Transverse colon (tissue), 4 donors: ENCODE data around the gene SSX2IP. TPM values are rescaled to one million over a fixed set of nuclear protein-coding genes. Genes with fewer than 3 reads are reported as not detected.

Experiments used
- DNase-seq: peaks from one replicate; pipeline ENCODE4 v3.0.0-alpha.2; 2019
- H3K27ac ChIP-seq, 4 donors: fragments of 200-600 bp; sonication (generic); 2 replicates each; pipeline ENCODE4 v1.5.1; 2016 to 2018; ENCODE audit warnings: inconsistent platforms in 4 of 4
- H3K27me3 ChIP-seq: fragments of 200-600 bp; sonication (generic); 2 replicates; pipeline ENCODE4 v1.5.1; 2017; ENCODE audit warnings: inconsistent platforms
- H3K36me3 ChIP-seq, 4 donors: fragments of 200-600 bp; sonication (generic); 2 replicates each; pipeline ENCODE4 v1.5.1; 2017 to 2019; ENCODE audit warnings: inconsistent platforms in 4 of 4
- H3K4me1 ChIP-seq, 4 donors: fragments of 200-600 bp; sonication (generic); 2 replicates each; pipeline ENCODE4 v1.5.1; 2017 to 2020; ENCODE audit warnings: inconsistent platforms in 4 of 4
- H3K4me3 ChIP-seq, 4 donors: fragments of 200-600 bp; sonication (generic); 1 replicate in 1 of 4; 2 replicates in 3 of 4; pipeline versions ENCODE4 v1.5.1 to v1.6.1; 2017 to 2019; ENCODE audit warnings: inconsistent platforms in 4 of 4
- H3K9me3 ChIP-seq, 2 donors: fragments of 200-600 bp; sonication (generic); 2 replicates each; pipeline ENCODE4 v1.5.1; 2017 to 2019; ENCODE audit warnings: inconsistent platforms in 2 of 2
- EP300 ChIP-seq: sonication (generic); formaldehyde crosslinking; IDR thresholded peaks from one replicate; pipeline ENCODE4 v1.6.1; 2017; ENCODE audit warnings: antibody characterized with exemption, low read depth
- POLR2A ChIP-seq: fragments of 450-650 bp; IDR thresholded peaks from one replicate; pipeline ENCODE4 v1.6.1; 2016; ENCODE audit warnings: antibody characterized with exemption, mild to moderate bottlenecking, moderate library complexity
- POLR2AphosphoS5 ChIP-seq, 3 donors: sonication (generic); formaldehyde crosslinking; IDR thresholded peaks; one replicate each; pipeline ENCODE4 v1.6.1; 2016; ENCODE audit warnings: antibody characterized with exemption in 3 of 3
- WGBS, 2 donors: methylation state at CpG; one replicate each; pipeline ENCODE4 v1.1.5; 2018; ENCODE audit warnings: low coverage in 1 of 2; 5-methylcytosine and 5-hydroxymethylcytosine counted together
- in situ Hi-C, 4 donors: fragments of 200-750 bp; cut with MboI; loops; one replicate each; pipeline versions ENCODE4 v1.15.0 to v1.15.1; 2017; ENCODE audit warnings: low sequenced_read_pairs in 3 of 4, low pct_ligation_motif_present in 1 of 4, low pct_unique_long_range_greater_than_20kb in 1 of 4
- intact Hi-C: fragments of 100-400 bp; cut with DNase I; formaldehyde crosslinking; loops from one replicate; pipeline ENCODE4 v1.15.1; 2023; ENCODE audit warnings: low total_unique reads
- total RNA-seq, 4 donors: library from RNA; depleted of rRNA; stranded (reverse); fragments of >200 nt; gene quantifications; one replicate each; pipeline ENCODE4 v1.1.0, GENCODE V29; 2016
- TF ChIP-seq, protein P1 (sequence below), 5 experiments: fragments of 200-600 bp in 3 of 5; fragments of 450-650 bp in 2 of 5; sonication (generic) in 3 of 5; IDR thresholded peaks; 1 replicate in 2 of 5; 2 replicates in 3 of 5; pipeline ENCODE4 v1.5.1; 2016 to 2017; ENCODE audit warnings: antibody characterized with exemption in 5 of 5, inconsistent platforms in 3 of 5, mild to moderate bottlenecking in 2 of 5, moderate library complexity in 1 of 5

Gene SSX2IP
- total RNA-seq, 4 donors from 2014 or later: 7.1 to 15.2 (median 11.4) TPM

DNA sequence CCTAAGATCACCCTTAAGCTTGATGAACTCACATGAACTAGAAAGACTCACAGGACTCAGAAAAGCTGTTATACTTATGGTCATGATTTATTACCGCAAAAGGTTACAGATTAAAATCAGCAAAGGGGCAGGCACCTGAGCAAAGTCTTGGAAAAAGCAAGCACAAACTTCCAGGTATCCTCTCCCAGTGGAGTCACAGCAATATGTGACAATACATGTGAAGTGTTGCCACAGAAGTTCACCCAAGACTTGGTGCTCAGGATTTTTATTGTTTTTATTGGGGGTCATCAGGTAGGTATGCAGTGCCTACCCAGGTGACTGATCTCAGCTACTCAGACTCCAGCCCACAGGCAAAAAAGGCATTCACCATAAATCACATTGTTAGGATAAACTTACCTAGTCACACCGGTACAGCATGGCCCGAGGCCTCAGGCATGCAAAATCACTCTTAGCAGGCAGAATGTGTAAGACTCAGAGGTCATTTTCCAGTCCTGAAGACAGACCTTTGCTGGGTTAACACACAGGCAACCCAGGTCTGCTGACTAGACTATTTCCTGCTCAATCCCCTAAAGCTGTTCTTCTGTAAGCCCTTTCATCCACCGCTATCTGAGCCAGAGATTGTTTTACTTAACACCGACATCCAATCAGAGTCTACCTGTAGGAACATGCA lies 55.6 kb downstream of the SSX2IP start:
- Histone ChIP-seq H3K27ac (peak overlapping the region in 3 of 4 donors; percentile 1 to 27 (median 2)), H3K4me3 (no peak overlapping the region), H3K36me3 (no peaks in the 10 kb centered on the region), H3K4me1 (peaks cover 3 to 22% (median 9%) of the 10 kb centered on the region in 4 donors), H3K27me3 (no peaks in the 10 kb centered on the region), H3K9me3 (no peaks in the 10 kb centered on the region)
- intact Hi-C loops: no loop called here
- in situ Hi-C loops: loop anchor here in 1 of 4 donors (25.0 kb wide), 1 partner anchor 303 kb away; no protein-coding TSS in a partner anchor
- no peak for DNase-seq
- 42 to 64% methylated on average over 2 to 5 of the region's 5 CpGs for WGBS, 2 donors
- TF ChIP-seq EP300 (no peak), POLR2A (no peak), POLR2AphosphoS5 (IDR thresholded peaks at IDR 0.05) (no peak)
- TF ChIP-seq, protein P1, sequence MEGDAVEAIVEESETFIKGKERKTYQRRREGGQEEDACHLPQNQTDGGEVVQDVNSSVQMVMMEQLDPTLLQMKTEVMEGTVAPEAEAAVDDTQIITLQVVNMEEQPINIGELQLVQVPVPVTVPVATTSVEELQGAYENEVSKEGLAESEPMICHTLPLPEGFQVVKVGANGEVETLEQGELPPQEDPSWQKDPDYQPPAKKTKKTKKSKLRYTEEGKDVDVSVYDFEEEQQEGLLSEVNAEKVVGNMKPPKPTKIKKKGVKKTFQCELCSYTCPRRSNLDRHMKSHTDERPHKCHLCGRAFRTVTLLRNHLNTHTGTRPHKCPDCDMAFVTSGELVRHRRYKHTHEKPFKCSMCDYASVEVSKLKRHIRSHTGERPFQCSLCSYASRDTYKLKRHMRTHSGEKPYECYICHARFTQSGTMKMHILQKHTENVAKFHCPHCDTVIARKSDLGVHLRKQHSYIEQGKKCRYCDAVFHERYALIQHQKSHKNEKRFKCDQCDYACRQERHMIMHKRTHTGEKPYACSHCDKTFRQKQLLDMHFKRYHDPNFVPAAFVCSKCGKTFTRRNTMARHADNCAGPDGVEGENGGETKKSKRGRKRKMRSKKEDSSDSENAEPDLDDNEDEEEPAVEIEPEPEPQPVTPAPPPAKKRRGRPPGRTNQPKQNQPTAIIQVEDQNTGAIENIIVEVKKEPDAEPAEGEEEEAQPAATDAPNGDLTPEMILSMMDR (IDR thresholded peaks at IDR 0.05): no peak

DNA sequence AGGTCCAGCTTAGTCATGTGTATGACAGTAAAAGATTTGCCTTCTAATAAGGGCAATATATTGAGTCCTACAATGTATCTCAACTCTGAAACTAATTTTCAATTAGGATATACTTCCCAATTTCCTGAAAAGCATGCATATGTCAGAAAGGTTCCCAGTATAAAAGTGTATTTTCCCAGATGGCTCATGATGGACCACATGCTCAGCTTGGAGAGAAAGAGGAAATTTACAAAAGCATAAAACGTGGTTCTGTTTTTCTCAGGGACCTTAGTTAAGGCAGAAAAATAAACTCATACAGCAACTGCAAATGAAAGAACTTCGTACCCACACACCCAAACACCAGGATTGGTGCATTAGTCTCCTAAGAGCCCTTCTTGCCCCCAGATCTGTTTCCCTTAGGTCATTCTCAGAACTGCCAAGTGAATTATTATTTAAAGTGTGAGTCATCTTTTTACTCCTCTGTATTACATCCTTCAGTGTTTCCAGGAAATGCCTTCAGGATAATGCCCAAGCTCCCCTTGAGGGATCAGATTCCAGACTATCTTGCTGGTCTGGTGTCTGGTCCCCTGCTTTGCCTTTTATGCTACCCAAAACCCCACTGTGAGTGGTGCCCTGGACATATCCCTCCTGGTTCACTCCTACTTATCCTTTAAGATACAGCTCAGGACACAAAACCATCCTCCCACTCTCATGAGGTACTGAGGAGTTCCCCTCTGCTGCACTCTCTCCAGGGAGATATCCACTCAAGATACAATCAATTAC lies 57.4 kb downstream of the SSX2IP start:
- H3K27ac ChIP-seq: peak overlapping the region in 3 of 4 donors; percentile 51 to 60 (median 60)
- H3K4me1 ChIP-seq: peaks cover 3 to 22% (median 9%) of the 10 kb centered on the region in 4 donors
- H3K9me3 ChIP-seq: no peaks in the 10 kb centered on the region
- peak; percentile 10 for DNase-seq
- no peak overlapping the region for H3K4me3 ChIP-seq
- intact Hi-C loops (no loop called here), in situ Hi-C loops (loop anchor here in 1 of 4 donors (25.0 kb wide), 1 partner anchor 304 kb away; no protein-coding TSS in a partner anchor)
- TF ChIP-seq, protein P1 (IDR thresholded peaks at IDR 0.05): peak in 1 of 5 experiments; percentile 20
- TF ChIP-seq POLR2AphosphoS5 (IDR thresholded peaks at IDR 0.05): no peak
- H3K27me3 ChIP-seq: no peaks in the 10 kb centered on the region
- 10 to 27% methylated on average over 2 of the region's 2 CpGs for WGBS, 2 donors
- no peaks in the 10 kb centered on the region for H3K36me3 ChIP-seq

DNA sequence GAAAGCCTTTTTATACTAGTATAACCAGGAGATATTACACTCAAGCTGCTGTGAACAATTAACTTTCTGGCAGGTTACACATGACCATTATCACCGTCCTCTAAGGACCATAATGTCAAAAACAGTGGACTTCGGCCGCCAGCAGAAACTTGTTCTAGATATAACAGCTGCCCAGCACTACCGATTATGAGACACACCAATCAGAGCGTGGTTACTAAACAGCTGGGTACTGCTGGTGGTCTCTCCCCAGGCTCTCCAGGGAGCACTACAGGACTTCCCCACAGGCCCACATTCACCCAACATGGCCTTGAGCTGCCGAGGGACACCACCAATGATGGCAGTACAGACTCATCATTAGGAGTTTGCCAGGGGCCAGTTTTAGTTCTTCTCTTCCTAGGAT lies 58.1 kb downstream of the SSX2IP start:
- intact Hi-C loops: no loop called here
- DNase-seq: no peak
- WGBS, 2 donors: 40 to 63% methylated on average over 3 to 6 of the region's 6 CpGs

More for the DNA sequence above, 58.1 kb downstream of the SSX2IP start:
- no peak overlapping the region for H3K4me3 ChIP-seq
- in situ Hi-C loops: loop anchor here in 1 of 4 donors (25.0 kb wide), 1 partner anchor 305 kb away; no protein-coding TSS in a partner anchor
- no peaks in the 10 kb centered on the region for H3K9me3 ChIP-seq
- H3K36me3 ChIP-seq: no peaks in the 10 kb centered on the region
- H3K27ac ChIP-seq: peak overlapping the region in 3 of 4 donors; percentile 12 to 60 (median 49)
- H3K4me1 ChIP-seq: peaks cover 3 to 22% (median 9%) of the 10 kb centered on the region in 4 donors
- H3K27me3 ChIP-seq: no peaks in the 10 kb centered on the region
- TF ChIP-seq POLR2A: no peak
- TF ChIP-seq, protein P1 (IDR thresholded peaks at IDR 0.05): no peak
- no peak for TF ChIP-seq EP300
- TF ChIP-seq POLR2AphosphoS5 (IDR thresholded peaks at IDR 0.05): no peak
